BE2C (cell line): Measurements from ENCODE around the gene AGAP1.

ENCODE experiments used
- DNase-seq: peaks from one replicate; pipeline ENCODE4 v3.0.0-alpha.2; 2020
- H3K27me3 ChIP-seq: fragments of 250-450 bp; sonication (Bioruptor Pico); 2 replicates; pipeline ENCODE4 v1.5.1; 2020; ENCODE audit warnings: mild to moderate bottlenecking
- H3K36me3 ChIP-seq: fragments of 250-450 bp; sonication (Bioruptor Pico); 2 replicates; pipeline ENCODE4 v1.5.1; 2020; ENCODE audit warnings: mild to moderate bottlenecking
- H3K4me1 ChIP-seq: fragments of 250-450 bp; sonication (Bioruptor Pico); 2 replicates; pipeline ENCODE4 v1.5.1; 2020
- H3K4me3 ChIP-seq: 2 replicates; pipeline ENCODE4 v1.5.1; 2011; ENCODE audit warnings: low read depth, low read length
- H3K9me3 ChIP-seq: fragments of 250-450 bp; sonication (Bioruptor Pico); 2 replicates; pipeline ENCODE4 v1.5.1; 2020
- TF ChIP-seq, protein P1 (sequence below): IDR thresholded peaks from 2 replicates; pipeline ENCODE4 v1.5.1; 2012; ENCODE audit warnings: mild to moderate bottlenecking, low read depth, low read length

The AGAP1 gene

DNA sequence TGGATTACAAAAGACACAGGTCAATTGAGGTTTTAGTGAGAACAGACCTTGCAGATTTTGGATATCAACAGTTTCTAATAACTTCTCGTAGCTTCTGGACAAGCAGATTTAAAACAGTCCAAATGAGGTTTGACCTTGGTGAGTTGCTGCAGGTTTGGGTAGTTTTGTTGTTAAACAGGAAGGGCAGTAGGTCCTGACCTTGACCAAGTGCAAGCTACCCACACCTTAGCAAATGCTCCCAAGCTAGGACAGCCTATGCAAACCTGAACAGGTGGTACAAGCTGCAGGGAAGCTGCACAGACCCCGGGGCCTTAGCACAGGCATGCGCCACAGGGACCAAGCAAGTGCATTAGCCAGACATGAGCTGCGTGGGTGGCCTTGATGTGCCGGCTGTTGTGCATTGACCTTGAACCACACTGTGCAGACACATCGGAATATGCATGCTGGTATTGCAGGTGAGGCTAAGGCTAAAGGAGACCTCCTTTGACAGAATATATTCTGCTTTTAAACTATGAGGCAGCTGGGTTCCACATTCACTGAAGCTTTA lies 40.2 kb upstream of the AGAP1 start:
- Histone ChIP-seq H3K36me3 (no peaks in the 10 kb centered on the region), H3K4me1 (no peaks in the 10 kb centered on the region), H3K9me3 (no peaks in the 10 kb centered on the region), H3K27me3 (no peaks in the 10 kb centered on the region; the same call in 1 of the 2 replicates), H3K4me3 (no peak overlapping the region)
- TF ChIP-seq, protein P1, sequence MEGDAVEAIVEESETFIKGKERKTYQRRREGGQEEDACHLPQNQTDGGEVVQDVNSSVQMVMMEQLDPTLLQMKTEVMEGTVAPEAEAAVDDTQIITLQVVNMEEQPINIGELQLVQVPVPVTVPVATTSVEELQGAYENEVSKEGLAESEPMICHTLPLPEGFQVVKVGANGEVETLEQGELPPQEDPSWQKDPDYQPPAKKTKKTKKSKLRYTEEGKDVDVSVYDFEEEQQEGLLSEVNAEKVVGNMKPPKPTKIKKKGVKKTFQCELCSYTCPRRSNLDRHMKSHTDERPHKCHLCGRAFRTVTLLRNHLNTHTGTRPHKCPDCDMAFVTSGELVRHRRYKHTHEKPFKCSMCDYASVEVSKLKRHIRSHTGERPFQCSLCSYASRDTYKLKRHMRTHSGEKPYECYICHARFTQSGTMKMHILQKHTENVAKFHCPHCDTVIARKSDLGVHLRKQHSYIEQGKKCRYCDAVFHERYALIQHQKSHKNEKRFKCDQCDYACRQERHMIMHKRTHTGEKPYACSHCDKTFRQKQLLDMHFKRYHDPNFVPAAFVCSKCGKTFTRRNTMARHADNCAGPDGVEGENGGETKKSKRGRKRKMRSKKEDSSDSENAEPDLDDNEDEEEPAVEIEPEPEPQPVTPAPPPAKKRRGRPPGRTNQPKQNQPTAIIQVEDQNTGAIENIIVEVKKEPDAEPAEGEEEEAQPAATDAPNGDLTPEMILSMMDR = no peak
- DNase-seq = no peak

DNA sequence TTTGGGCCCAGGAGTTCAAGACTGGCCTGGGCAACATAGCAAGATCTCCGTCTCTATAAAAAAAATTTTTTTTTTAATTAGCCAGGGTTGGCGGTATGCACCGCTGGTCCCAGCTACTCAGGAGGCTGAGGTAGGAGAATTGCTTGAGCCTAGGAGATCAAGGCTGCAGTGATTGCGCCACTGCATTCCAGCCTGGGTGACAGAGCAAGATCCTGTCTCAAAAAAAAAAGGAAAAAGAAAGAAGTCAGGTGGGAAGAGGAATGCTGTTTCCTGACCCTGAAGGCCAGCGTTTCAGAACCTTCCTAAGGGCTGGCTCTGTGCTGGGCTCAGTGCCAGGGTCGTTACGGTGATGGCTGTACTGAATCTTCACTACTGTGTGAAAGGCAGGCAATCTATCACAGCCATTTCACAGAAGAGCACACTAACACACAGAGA lies 35.0 kb upstream of the AGAP1 start:
- H3K4me3 ChIP-seq = no peak overlapping the region
- no peaks in the 10 kb centered on the region for H3K27me3 ChIP-seq
- no peaks in the 10 kb centered on the region for H3K9me3 ChIP-seq
- DNase-seq = no peak
- no peaks in the 10 kb centered on the region for H3K36me3 ChIP-seq
- no peaks in the 10 kb centered on the region for H3K4me1 ChIP-seq
- TF ChIP-seq, protein P1 = no peak

DNA sequence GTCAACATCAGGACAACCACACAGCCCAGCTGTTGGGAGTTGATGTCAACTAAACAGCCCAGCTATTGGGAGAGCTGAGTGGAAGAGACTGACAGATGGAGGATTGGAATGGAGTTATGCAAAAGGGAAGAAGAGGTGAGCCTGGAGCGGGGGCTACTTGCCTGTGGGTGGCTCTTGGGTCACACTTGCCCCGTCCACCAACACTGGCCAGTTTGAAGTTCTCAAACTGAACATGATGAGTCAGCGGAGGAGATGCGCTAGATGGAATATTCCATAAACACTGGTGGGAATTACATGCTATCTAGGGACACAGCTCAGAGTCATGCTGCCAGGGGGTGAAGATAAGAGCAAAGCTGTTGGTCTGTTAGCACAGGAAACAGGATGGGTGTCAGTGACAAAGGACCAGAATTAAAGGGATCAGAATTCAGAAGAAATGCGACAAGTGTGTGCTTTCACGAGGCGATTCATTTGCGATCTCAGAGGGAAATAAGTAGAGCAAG lies 33.2 kb upstream of the AGAP1 start:
- Histone ChIP-seq H3K9me3 (no peaks in the 10 kb centered on the region), H3K4me3 (no peak overlapping the region), H3K27me3 (no peaks in the 10 kb centered on the region), H3K4me1 (no peaks in the 10 kb centered on the region), H3K36me3 (no peaks in the 10 kb centered on the region)
- TF ChIP-seq, protein P1 = no peak
- DNase-seq = no peak

DNA sequence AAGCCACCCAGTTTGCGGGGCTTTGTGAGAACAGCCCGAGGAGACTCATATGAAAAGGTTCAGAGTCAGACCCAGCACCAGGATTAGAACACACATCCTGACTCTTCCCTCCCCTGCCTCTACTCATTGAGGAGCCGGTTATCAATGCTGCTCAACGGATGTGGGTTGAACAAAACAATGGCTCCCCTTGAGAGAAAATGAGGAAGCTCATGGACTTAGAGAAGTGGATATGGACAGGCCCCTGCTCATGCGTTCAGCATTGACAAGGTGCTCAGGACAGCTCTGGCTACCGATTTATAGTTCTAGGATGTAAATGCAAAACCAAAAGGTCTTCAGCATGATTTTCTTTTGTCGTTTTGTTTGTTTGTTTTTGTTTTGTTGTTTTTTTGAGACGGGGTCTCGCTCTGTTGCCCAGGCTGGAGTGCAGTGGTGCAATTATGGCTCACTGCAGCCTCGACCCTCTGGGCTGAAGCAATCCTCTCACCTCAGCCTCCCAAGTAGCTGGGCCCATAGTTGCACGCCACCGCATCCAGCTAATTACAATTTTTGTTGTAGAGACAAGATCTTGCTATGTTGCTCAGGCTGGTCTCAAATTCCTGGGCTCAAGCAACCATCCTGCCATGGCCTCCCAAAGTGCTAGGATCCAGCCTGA lies 32.0 kb upstream of the AGAP1 start:
- DNase-seq = no peak
- H3K9me3 ChIP-seq = no peaks in the 10 kb centered on the region

DNA sequence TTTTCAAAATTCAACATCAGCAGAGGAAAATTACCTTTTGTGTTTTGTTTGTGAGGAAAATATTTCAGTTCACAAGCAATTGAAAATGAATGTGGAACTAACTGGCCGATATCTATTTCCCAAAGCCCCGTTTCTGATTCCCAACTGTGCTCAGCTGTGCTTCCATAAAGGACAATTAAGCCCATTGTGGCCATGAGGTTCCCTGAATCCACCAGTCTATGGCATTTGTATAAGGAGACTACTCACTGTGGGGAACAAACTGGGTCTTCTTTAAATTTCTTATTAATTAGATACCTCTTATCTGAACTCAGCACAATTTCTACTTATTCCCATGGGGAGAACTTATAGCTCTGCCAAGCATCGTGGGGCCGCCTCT lies 31.4 kb upstream of the AGAP1 start:
- Histone ChIP-seq H3K4me1 (no peaks in the 10 kb centered on the region), H3K4me3 (no peak overlapping the region), H3K9me3 (no peaks in the 10 kb centered on the region), H3K36me3 (no peaks in the 10 kb centered on the region), H3K27me3 (no peaks in the 10 kb centered on the region)
- DNase-seq = no peak
- TF ChIP-seq, protein P1 = no peak

More for the DNA sequence above, 32.0 kb upstream of the AGAP1 start:
- TF ChIP-seq, protein P1 = no peak
- Histone ChIP-seq H3K27me3 (no peaks in the 10 kb centered on the region), H3K4me3 (no peak overlapping the region), H3K36me3 (no peaks in the 10 kb centered on the region), H3K4me1 (no peaks in the 10 kb centered on the region)

DNA sequence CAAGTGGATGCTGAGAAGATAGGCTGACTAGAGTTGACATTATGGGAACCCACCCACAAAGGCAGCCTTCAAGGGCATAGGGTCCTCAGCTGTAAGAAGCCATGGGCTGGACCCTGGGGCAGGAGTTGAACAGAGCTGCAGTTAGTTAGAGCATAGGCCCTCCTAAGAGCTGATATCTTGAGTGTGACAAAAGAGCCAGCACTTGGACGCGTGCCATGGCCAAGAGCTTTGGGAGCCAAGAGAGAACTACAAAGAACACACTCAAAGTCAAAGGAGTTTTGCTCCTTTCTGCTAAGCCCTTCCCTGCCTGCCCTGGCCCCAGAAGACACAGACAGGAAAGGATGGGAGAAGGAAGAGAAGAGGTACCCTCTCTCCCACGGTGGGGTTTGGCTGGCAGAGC lies 29.9 kb upstream of the AGAP1 start:
- DNase-seq = no peak
- TF ChIP-seq, protein P1 = no peak

More for the DNA sequence above, 29.9 kb upstream of the AGAP1 start:
- Histone ChIP-seq H3K4me3 (no peak overlapping the region), H3K4me1 (no peaks in the 10 kb centered on the region), H3K36me3 (no peaks in the 10 kb centered on the region), H3K27me3 (no peaks in the 10 kb centered on the region), H3K9me3 (no peaks in the 10 kb centered on the region)
